UCSD-AML1 (cell line): ENCODE measurements around the gene PCMTD2.

ENCODE experiments used
- DNase-seq: peaks from one replicate; lab custom pipeline; 2025; ENCODE audit not compliant: unreplicated experiment; lab: John Stamatoyannopoulos, UW

Gene PCMTD2

GRCh38 chr20:64254571-64255360 lies 782 bp upstream of the PCMTD2 start:
- no peak for DNase-seq

- DNase-seq, result no peak
Observed at GRCh38 chr20:64256282-64256935, 861 bp downstream of the PCMTD2 start.

- no peak for DNase-seq
Observed at GRCh38 chr20:64257107-64257757, 1.7 kb downstream of the PCMTD2 start.

GRCh38 chr20:64258071-64258823 lies 2.7 kb downstream of the PCMTD2 start:
- no peak for DNase-seq

- no peak for DNase-seq
Observed at GRCh38 chr20:64260239-64260638, 4.7 kb downstream of the PCMTD2 start.

- no peak for DNase-seq
Observed at GRCh38 chr20:64261138-64261537, 5.6 kb downstream of the PCMTD2 start.

GRCh38 chr20:64264091-64264490 lies 8.5 kb downstream of the PCMTD2 start:
- no peak for DNase-seq

GRCh38 chr20:64265201-64265600 lies 9.7 kb downstream of the PCMTD2 start:
- no peak for DNase-seq

- no peak for DNase-seq
Observed at GRCh38 chr20:64266988-64267387, 11.4 kb downstream of the PCMTD2 start.

- DNase-seq, result no peak
Observed at GRCh38 chr20:64268174-64268573, 12.6 kb downstream of the PCMTD2 start.

- no peak for DNase-seq
Observed at GRCh38 chr20:64269604-64270411, 14.3 kb downstream of the PCMTD2 start.

- DNase-seq, result no peak
Observed at GRCh38 chr20:64271636-64272035, 16.1 kb downstream of the PCMTD2 start.

GRCh38 chr20:64273109-64273508 lies 17.6 kb downstream of the PCMTD2 start:
- DNase-seq, result no peak

GRCh38 chr20:64276817-64277216 lies 21.3 kb downstream of the PCMTD2 start:
- DNase-seq, result no peak

- DNase-seq, result no peak
Observed at GRCh38 chr20:64277571-64278316, 22.2 kb downstream of the PCMTD2 start.

GRCh38 chr20:64278317-64278681 lies 22.8 kb downstream of the PCMTD2 start:
- DNase-seq, result no peak

- DNase-seq, result no peak
Observed at GRCh38 chr20:64279826-64280459, 24.4 kb downstream of the PCMTD2 start.

- no peak for DNase-seq
Observed at GRCh38 chr20:64280460-64280843, 24.9 kb downstream of the PCMTD2 start.

GRCh38 chr20:64283646-64284045 lies 28.1 kb downstream of the PCMTD2 start:
- DNase-seq, result no peak
